ENCODE measurements around the gene ATP10A. TPM values are rescaled to one million over a fixed set of nuclear protein-coding genes. Genes with fewer than 3 reads are reported as not detected.

ATP10A gene
- total RNA-seq, 1 experiment from 2014 or later: 0.02 TPM

- H3K79me2 ChIP-seq (ENCODE audit: insufficient read depth, low read length): no peaks in the 10 kb centered on the region
- H3K4me3 ChIP-seq (replicated peaks in 1 of 2; ENCODE audit: low read depth in 1 of 2, low read length in 2 of 2): no peak overlapping the region
- H3K9ac ChIP-seq (ENCODE audit: low read length): no peak overlapping the region
- no peaks in the 10 kb centered on the region for H3K4me1 ChIP-seq (ENCODE audit: control insufficient read depth in 1 of 2, insufficient read depth in 2 of 2, low read length in 2 of 2)
- POLR2A ChIA-PET: no interaction called here
- H3K9me2 ChIP-seq (ENCODE audit: insufficient read depth): no peaks in the 10 kb centered on the region
- CTCF ChIA-PET: no interaction called here
- intact Hi-C loops (cut with micrococcal nuclease): no loop called here
- RAD21 ChIA-PET (ENCODE audit: low non-redundant PET in 1 of 2, low total read pairs in 2 of 2, uncharacterized antibody in 2 of 2, unreplicated experiment in 2 of 2): no interaction called here
- BruUV-seq (replicated peaks): no TSS peak
- H3K27me3 ChIP-seq (ENCODE audit: insufficient read depth, low read length): no peaks in the 10 kb centered on the region
- no peak overlapping the region for H3K27ac ChIP-seq (ENCODE audit: low read depth, low read length)
- no peak overlapping the region for H3K4me2 ChIP-seq (ENCODE audit: low read length)
- DNase-seq (ENCODE audit: low read depth, low spot score) (no peak), ATAC-seq (no peak)
- peaks cover 8 to 46% of the 10 kb centered on the region in 2 experiments; a peak in 2 of 4 replicates for H3K9me3 ChIP-seq (ENCODE audit: control insufficient read depth in 1 of 2, insufficient read depth in 1 of 2, low read depth in 1 of 2, low read length in 2 of 2)
- no peak for TF ChIP-seq YY1 (IDR thresholded peaks at IDR 0.05; ENCODE audit: extremely low read depth, insufficient replicate concordance, low read depth, low read length)
- TF ChIP-seq, protein P1, sequence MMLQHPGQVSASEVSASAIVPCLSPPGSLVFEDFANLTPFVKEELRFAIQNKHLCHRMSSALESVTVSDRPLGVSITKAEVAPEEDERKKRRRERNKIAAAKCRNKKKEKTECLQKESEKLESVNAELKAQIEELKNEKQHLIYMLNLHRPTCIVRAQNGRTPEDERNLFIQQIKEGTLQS (IDR thresholded peaks at IDR 0.05): no peak
- TF ChIP-seq ZNF274 (IDR thresholded peaks at IDR 0.05; ENCODE audit: low read depth, low read length): no peak
- TF ChIP-seq POLR2AphosphoS5 (IDR thresholded peaks at IDR 0.05; ENCODE audit: low read depth, low read length): no peak
- TF ChIP-seq REST (IDR thresholded peaks at IDR 0.05; ENCODE audit: low read depth): no peak
- no peak for TF ChIP-seq TCF7L2 (IDR thresholded peaks at IDR 0.05; ENCODE audit: borderline replicate concordance, extremely low read depth, insufficient read depth, insufficient read length)
- no peak for TF ChIP-seq CEBPB (IDR thresholded peaks at IDR 0.05; ENCODE audit: low read depth)
- TF ChIP-seq SIN3A (IDR thresholded peaks at IDR 0.05; ENCODE audit: low read depth): no peak
- TF ChIP-seq CBX3 (IDR thresholded peaks at IDR 0.05; ENCODE audit: low read depth): no peak
- TF ChIP-seq EGR1 (IDR thresholded peaks at IDR 0.05; ENCODE audit: low read depth): no peak
- no peak for TF ChIP-seq EZH2 (IDR thresholded peaks at IDR 0.05)
- TF ChIP-seq RAD21 (IDR thresholded peaks at IDR 0.05; ENCODE audit: low read depth): no peak
- TF ChIP-seq ZBTB33 (IDR thresholded peaks at IDR 0.05; ENCODE audit: extremely low read depth, insufficient replicate concordance, low read length): no peak
- no peak for TF ChIP-seq SRF (IDR thresholded peaks at IDR 0.05; ENCODE audit: low read depth)
- no peak for TF ChIP-seq MAX (IDR thresholded peaks at IDR 0.05)
- TF ChIP-seq EZH2phosphoT487 (IDR thresholded peaks at IDR 0.05; ENCODE audit: borderline replicate concordance): no peak
- no peak for TF ChIP-seq ELF1 (IDR thresholded peaks at IDR 0.05; ENCODE audit: borderline replicate concordance, low read depth)
- TF ChIP-seq FOSL1 (IDR thresholded peaks at IDR 0.05; ENCODE audit: low read depth): no peak
- TF ChIP-seq JUND (IDR thresholded peaks at IDR 0.05): no peak
- no peak for TF ChIP-seq SP1 (IDR thresholded peaks at IDR 0.05; ENCODE audit: low read depth)
- H2AFZ ChIP-seq (ENCODE audit: low read depth, low read length, poor library complexity, severe bottlenecking): no peak overlapping the region
- no peaks in the 10 kb centered on the region for H3K36me3 ChIP-seq (ENCODE audit: control insufficient read depth in 1 of 2, insufficient read depth in 2 of 2, low read length in 2 of 2)
- no peaks in the 10 kb centered on the region for H4K20me1 ChIP-seq (ENCODE audit: insufficient read depth)
Observed at GRCh38 chr15:25905140-25905539, 42.0 kb upstream of the ATP10A start.
